GM12892 (cell line): ENCODE measurements around the gene HSBP1L1.

Experiments used
- POLR2A ChIP-seq: IDR thresholded peaks from 2 replicates; pipeline ENCODE4 v1.6.1; 2011; ENCODE audit warnings: low read depth, low read length, control low read depth
- POLR2AphosphoS5 ChIP-seq: IDR thresholded peaks from 2 replicates; pipeline ENCODE4 v1.6.1; 2011; ENCODE audit warnings: low read depth, low read length, control low read depth
- TAF1 ChIP-seq: IDR thresholded peaks from 2 replicates; pipeline ENCODE4 v1.6.1; 2011; ENCODE audit warnings: low read depth, mild to moderate bottlenecking, control low read depth, low read length, borderline replicate concordance

DNA sequence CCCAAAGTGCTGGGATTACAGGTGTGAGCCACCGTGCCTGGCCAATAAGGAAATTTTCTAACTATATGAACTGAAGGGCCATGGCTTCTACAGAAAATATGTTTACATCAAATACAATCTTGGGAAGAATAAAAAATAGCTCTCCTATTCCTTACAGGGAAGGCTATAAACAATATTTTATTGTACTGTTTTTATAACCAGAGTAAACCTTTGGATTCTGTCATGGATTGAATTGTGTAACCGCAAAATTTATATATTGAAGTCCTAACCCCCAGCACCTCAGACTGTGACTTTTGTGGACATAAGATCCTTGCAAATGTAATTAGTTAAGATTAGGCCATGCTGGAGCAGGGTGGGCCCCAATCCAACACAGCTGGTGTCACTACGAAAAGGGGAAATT lies 8.3 kb downstream of the HSBP1L1 start:
- TF ChIP-seq POLR2AphosphoS5 (no peak), POLR2A (no peak), TAF1 (no peak)
